Activated CD4-positive, alpha-beta T cell treated with anti-CD3 and anti-CD28 coated beads, Interleukin-2, amount 10 ng/mL, durations not matched to agents 24 days and 14 days (primary cell): Measurements from ENCODE around the gene FAM174B. TPM values are rescaled to one million over a fixed set of nuclear protein-coding genes. Genes with fewer than 3 reads are reported as not detected.

Source experiments
- DNase-seq: peaks from one replicate; pipeline ENCODE4 v3.0.0; 2022
- H3K27ac Mint-ChIP-seq: one replicate; pipeline ENCODE4 v1.8.0; 2022; ENCODE audit warnings: mild to moderate bottlenecking, mixed read lengths
- H3K27me3 Mint-ChIP-seq: one replicate; pipeline ENCODE4 v1.8.0; 2022; ENCODE audit warnings: mixed read lengths
- H3K36me3 Mint-ChIP-seq: one replicate; pipeline ENCODE4 v1.8.0; 2022; ENCODE audit warnings: low read depth, mild to moderate bottlenecking, mixed read lengths
- H3K4me1 Mint-ChIP-seq: one replicate; pipeline ENCODE4 v1.8.0; 2021; ENCODE audit warnings: mixed read lengths
- H3K4me3 Mint-ChIP-seq: one replicate; pipeline ENCODE4 v1.8.0; 2022; ENCODE audit warnings: mild to moderate bottlenecking, moderate library complexity, mixed read lengths
- H3K9me3 Mint-ChIP-seq: one replicate; pipeline ENCODE4 v1.8.0; 2021; ENCODE audit warnings: mixed read lengths
- intact Hi-C: fragments of 100-400 bp; cut with micrococcal nuclease; formaldehyde crosslinking; loops from one replicate; pipeline ENCODE4 v1.15.1; 2023
- total RNA-seq: library from RNA; stranded (reverse); gene quantifications from 2 replicates; pipeline ENCODE4 v1.2.3, GENCODE V29; 2022

The FAM174B gene
- total RNA-seq, 1 donor from 2014 or later: 3.0 TPM

DNA sequence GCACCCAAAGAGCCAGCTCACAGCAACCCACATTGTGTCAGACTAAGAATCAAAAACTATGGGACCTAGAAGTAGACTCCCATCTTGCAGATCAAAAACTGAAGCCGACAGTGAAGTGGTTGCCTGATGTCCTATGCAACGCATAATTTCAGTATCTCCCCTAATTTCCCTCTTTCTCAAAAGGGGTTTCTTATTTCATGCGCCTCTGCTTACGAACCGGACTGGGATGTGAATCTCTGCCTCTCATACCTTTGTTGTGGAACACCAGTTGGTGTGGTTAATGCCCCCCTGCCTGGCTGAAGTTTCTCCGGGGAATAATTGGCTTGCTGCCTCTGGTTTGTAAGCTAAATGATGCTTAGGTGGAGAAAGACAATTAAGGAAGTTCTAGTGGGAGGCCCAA, 514 bp upstream of the FAM174B start:
- H3K36me3 Mint-ChIP-seq: no peaks in the 10 kb centered on the region
- H3K27me3 Mint-ChIP-seq: peaks cover 38% of the 10 kb centered on the region
- peaks cover 4% of the 10 kb centered on the region for H3K4me1 Mint-ChIP-seq
- intact Hi-C loops: no loop called here
- peaks cover 3% of the 10 kb centered on the region for H3K9me3 Mint-ChIP-seq
- no peak for DNase-seq
- H3K4me3 Mint-ChIP-seq: peak overlapping the region; percentile 61
- H3K27ac Mint-ChIP-seq: no peak overlapping the region

DNA sequence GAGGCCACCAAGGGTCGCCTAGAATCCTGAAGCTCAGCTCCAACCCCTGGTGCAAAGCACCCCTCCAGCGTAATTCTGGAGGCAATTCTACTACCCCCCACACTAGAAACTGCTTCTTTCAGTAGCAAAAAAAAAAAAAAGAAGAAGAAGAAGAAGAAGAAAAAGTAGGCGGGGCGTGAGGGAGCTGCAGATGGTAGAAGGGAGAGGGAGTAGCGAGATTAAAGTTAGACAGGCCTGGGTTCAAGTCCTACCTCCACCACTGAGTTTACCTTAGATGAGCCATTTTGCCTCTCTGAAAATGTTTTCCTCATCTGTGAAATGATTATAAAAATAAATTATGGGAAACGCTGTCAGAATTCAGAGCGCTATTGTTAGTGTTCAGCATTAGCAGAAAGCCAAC, 913 bp downstream of the FAM174B start:
- intact Hi-C loops: no loop called here
- Mint-ChIP-seq H3K27me3 (peaks cover 34% of the 10 kb centered on the region), H3K9me3 (peaks cover 3% of the 10 kb centered on the region), H3K36me3 (no peaks in the 10 kb centered on the region), H3K4me1 (peaks cover 4% of the 10 kb centered on the region), H3K27ac (no peak overlapping the region), H3K4me3 (peak overlapping the region; percentile 23)
- DNase-seq: no peak

DNA sequence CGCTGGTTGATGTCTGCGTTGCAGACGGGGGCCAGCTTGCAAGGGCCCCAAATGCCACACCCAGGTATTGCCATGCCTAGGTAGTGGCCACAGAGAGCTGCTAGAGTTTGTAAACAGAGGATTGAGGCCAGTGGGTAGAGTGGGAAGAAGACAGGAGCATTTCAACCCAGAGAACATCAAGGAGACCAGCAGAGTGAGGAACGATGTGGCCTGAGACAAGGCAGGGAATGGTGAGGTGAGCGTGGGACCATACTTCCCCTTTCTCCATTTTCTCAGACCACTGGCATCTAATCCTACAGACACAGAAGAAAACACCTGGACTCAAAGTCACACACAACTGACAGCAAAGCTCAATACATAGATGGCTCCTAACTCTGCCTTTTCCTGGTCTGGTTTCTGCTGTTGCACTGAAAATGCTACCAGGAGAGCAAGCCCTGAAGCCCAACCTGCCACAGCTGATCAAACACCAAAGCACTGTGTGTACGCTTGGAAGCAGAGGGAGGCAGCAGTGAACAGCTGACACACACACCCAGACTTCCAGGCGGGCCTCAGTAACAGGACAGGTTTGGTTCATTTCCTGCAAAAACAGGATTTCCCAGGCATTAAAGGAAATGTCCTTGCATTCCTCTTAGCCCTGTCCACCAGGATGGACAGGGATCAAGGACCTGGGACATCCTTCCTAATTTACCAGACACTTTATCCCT, 1.6 kb downstream of the FAM174B start:
- Mint-ChIP-seq H3K4me3 (no peak overlapping the region), H3K9me3 (peaks cover 3% of the 10 kb centered on the region), H3K27ac (no peak overlapping the region), H3K4me1 (peaks cover 4% of the 10 kb centered on the region), H3K27me3 (peaks cover 33% of the 10 kb centered on the region), H3K36me3 (no peaks in the 10 kb centered on the region)
- intact Hi-C loops: no loop called here
- no peak for DNase-seq

DNA sequence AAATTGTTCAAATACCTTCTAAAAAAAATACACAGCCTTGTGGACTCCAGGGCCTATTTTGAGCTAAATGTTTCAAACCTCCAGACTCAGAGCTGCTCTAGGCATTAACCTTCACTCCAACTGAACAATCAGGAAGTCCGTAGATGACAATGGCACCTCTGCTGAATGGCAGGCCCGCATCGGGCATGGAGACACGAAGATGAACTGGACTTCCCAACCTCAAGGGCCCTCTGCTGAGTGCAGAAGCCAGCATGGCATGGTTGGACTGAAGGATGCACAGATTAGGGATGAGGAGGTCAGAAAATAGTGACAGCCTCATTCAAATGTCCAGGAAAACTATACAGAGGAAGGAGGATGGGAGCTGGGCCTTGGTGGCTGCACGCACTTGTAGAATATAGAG, 2.2 kb downstream of the FAM174B start:
- DNase-seq: no peak
- H3K4me1 Mint-ChIP-seq: peaks cover 4% of the 10 kb centered on the region
- no peak overlapping the region for H3K4me3 Mint-ChIP-seq
- intact Hi-C loops: no loop called here
- H3K36me3 Mint-ChIP-seq: no peaks in the 10 kb centered on the region
- no peak overlapping the region for H3K27ac Mint-ChIP-seq
- peaks cover 3% of the 10 kb centered on the region for H3K9me3 Mint-ChIP-seq
- peaks cover 33% of the 10 kb centered on the region for H3K27me3 Mint-ChIP-seq

DNA sequence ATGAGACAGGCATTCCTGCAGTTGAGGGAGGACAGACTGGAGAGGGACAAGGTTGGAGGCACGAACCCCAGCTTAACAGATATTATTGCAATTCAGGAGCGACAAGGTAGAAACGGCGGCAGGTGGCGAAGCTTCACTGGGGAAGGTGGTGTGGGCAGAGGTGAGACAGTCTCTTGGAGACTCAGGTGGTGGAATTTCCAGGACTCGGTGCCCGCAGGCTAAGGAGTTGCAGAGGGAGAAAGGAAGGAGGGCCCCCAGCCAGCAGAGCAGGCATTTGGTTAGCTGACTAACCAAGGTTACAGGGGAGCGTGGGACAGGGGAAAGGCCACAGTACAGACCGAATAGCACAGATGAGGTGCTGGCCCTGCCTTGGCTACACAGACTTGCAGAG, 3.0 kb downstream of the FAM174B start:
- DNase-seq: no peak
- Mint-ChIP-seq H3K9me3 (peaks cover 3% of the 10 kb centered on the region), H3K27me3 (peaks cover 29% of the 10 kb centered on the region), H3K36me3 (no peaks in the 10 kb centered on the region), H3K27ac (no peak overlapping the region), H3K4me1 (peaks cover 4% of the 10 kb centered on the region), H3K4me3 (no peak overlapping the region)
- intact Hi-C loops: no loop called here

DNA sequence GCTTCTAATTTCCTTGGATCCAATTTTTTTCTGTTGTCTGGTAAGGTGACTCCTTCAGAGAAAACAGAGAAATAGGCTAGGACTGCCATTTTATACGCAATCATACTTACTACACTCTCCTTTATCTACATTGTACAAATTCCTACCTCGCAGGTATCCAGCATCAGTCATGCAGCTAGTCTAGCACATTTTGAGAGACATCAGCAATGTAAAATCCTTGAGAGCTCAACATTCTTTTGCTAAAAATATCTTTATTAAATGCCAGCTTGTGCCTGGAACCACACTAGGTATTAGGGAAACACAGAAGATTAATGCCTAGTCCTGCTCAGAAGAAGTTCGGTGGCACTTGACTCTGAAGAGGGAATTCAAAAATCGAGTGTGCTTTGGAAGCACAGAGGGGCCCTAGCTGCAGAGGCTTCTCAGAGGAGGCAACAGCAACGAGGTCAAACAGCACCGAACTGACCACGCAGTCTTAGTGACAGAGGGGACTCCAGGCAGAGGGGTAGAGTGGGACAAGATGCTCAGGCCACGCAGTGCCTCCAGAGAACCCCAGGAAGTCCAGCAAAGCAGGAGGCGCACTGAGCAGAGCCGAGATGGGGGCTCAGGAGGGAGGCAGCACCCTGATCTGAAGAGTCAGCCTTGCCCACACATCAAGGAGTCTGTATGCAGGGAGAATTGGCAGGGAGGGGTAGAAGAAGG, 3.5 kb downstream of the FAM174B start:
- peaks cover 3% of the 10 kb centered on the region for H3K9me3 Mint-ChIP-seq
- no peaks in the 10 kb centered on the region for H3K36me3 Mint-ChIP-seq
- intact Hi-C loops: no loop called here
- peaks cover 27% of the 10 kb centered on the region for H3K27me3 Mint-ChIP-seq
- DNase-seq: no peak
- H3K4me1 Mint-ChIP-seq: peaks cover 4% of the 10 kb centered on the region
- no peak overlapping the region for H3K4me3 Mint-ChIP-seq
- H3K27ac Mint-ChIP-seq: no peak overlapping the region

DNA sequence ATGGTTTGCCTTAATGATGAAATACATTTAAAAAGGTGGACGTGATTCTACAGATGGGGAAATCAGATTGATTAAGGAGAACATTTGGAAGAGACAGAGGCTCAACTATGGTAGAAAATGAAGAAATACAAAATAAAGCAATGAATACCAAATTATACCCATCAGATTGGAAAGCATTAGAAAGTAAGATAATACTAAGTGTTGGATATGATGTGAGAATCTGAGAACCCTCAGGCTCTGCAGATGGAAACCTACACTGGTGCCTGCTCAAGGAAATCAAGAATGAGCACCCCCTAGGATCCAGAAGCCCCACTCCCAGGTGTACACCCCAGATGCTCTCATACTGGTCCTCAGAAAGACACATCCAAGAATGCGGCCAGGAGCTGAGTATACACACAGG, 4.6 kb downstream of the FAM174B start:
- DNase-seq: no peak
- Mint-ChIP-seq H3K4me1 (peaks cover 1% of the 10 kb centered on the region), H3K27ac (no peak overlapping the region), H3K9me3 (peaks cover under 1% of the 10 kb centered on the region), H3K4me3 (no peak overlapping the region), H3K27me3 (peaks cover 19% of the 10 kb centered on the region), H3K36me3 (no peaks in the 10 kb centered on the region)
- intact Hi-C loops: no loop called here

DNA sequence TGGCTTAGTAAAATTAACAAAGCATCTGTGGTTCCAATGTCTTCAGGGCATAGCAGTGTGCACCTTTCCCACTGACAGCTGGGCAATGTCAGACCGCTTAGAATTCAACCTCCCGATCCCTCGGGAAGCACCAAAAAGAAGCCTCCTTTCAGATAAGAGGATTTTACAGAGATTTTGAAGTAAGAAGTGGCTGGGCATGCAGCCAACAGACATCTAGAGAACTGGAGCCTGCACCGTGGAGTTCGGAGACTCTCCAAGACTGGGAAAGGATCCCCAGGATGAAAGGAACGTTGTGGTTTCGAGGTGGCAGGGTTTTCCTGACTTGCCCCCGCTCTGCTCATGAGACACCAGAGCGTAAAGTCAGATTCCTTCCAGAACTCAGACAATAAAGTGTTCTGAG, 5.3 kb downstream of the FAM174B start:
- intact Hi-C loops: no loop called here
- Mint-ChIP-seq H3K27me3 (peaks cover 17% of the 10 kb centered on the region), H3K4me1 (no peaks in the 10 kb centered on the region), H3K4me3 (no peak overlapping the region), H3K27ac (no peak overlapping the region), H3K9me3 (no peaks in the 10 kb centered on the region), H3K36me3 (no peaks in the 10 kb centered on the region)
- DNase-seq: no peak

DNA sequence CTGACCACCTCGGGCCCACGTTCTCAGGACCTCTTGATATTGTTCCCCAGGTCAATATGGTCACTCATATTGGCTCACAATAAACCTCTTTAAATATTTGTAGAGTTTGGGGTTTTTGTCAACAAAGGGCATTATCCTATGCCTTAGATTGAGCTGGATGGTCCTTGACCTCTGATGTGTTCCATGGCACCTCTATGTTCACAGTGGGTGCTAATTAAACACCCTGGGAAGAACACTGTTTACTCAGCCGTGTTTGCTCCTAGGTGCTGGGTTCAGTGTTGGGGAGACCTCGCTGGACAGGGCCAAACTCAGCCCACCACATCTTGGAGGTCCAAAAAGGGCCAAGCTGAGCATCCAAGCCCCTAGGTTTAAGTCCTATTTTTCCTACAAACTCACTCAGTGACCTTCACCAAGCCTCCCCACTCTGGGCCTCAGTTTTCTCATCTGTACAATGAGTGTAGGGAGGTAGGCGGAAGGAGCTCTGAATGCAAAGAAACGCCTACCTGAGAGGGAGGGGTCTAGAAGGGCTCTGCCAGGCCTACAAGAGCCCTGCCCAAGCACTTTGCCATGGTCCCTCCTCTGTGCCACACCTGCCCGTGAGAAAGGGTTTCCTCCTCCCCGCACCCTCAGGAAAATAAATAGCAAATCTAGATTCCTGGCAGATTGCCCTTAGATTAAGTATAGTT, 7.2 kb downstream of the FAM174B start:
- Mint-ChIP-seq H3K4me3 (no peak overlapping the region), H3K27ac (no peak overlapping the region), H3K9me3 (no peaks in the 10 kb centered on the region), H3K36me3 (no peaks in the 10 kb centered on the region), H3K27me3 (peaks cover 5% of the 10 kb centered on the region), H3K4me1 (no peaks in the 10 kb centered on the region)
- DNase-seq: no peak
- intact Hi-C loops: no loop called here

DNA sequence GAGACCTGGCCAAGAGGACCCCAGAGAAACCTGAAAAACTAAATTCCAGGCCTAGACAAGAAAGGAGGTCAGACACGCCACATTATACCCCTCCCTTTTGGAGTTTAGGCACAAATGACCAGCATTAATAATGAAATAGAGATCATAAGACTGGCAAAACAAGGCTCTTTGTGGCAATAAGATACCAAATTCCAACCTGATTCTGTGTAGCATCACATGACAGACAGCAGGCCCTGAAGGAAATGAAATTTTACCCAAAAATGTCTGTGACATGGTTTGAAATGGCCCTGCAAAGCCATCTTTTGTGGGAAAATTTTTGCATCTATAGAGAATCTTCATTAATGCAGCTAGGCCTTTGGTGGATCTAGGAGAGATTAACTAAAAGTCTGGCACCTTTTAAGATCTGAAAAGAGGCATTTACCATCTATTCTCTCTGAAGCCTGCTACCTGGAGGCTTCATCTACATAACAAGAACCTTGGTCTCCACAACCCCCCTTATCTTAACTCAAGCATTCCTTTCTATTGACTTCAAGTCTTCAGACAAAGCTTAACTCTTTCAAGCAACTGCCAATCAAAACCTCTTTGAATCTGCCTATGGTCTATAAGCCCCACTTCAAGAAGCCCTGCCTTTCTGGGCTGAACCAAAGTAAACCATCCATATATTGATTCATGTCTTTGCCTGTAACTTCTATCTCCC, 8.0 kb downstream of the FAM174B start:
- Mint-ChIP-seq H3K4me1 (no peaks in the 10 kb centered on the region), H3K27me3 (no peaks in the 10 kb centered on the region), H3K36me3 (no peaks in the 10 kb centered on the region), H3K27ac (no peak overlapping the region), H3K4me3 (no peak overlapping the region), H3K9me3 (no peaks in the 10 kb centered on the region)
- no peak for DNase-seq
- intact Hi-C loops: no loop called here

DNA sequence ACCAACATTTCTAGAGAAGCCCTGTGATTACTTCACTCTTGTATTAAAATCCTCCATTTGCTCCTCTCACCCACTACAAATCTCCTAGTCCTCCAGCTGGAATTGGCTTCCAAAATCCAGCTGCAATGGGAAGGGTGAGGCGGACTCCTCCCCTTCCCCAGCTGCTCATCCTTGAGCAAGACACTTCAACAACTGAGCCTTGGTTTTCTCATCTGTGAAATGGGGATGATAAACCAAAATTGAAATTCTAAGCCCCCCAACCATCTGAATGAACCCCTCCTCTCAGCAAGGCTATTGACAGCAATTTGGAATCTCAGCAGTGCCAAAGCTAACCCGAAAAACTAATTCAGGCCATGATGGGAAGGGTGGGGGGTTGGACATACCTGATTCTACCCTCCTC, 9.4 kb downstream of the FAM174B start:
- Mint-ChIP-seq H3K4me3 (no peak overlapping the region), H3K9me3 (no peaks in the 10 kb centered on the region), H3K4me1 (no peaks in the 10 kb centered on the region), H3K27ac (no peak overlapping the region), H3K27me3 (no peaks in the 10 kb centered on the region), H3K36me3 (no peaks in the 10 kb centered on the region)
- intact Hi-C loops: no loop called here
- DNase-seq: no peak

DNA sequence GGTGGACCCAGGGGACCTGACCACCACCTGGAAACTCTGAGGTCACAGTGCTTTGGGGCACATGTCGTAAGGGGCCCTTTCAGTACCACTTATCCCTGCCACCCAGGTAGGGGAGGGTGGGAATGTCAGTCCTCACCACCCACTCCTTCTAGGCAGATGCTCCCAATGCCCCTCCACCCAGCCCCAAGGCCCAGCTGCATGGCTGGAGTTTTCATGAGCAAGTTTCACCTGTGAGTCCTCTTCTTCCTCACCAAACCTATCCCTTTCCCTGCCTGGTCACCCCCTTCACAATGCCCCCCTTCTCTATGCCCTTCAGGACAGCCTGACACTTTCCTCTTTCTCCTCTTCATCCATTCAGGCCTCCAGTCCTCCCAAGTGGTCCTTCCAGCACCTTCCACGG, 9.8 kb downstream of the FAM174B start:
- Mint-ChIP-seq H3K27ac (no peak overlapping the region), H3K36me3 (no peaks in the 10 kb centered on the region), H3K27me3 (no peaks in the 10 kb centered on the region), H3K4me1 (no peaks in the 10 kb centered on the region), H3K9me3 (no peaks in the 10 kb centered on the region), H3K4me3 (no peak overlapping the region)
- no peak for DNase-seq
- intact Hi-C loops: no loop called here

DNA sequence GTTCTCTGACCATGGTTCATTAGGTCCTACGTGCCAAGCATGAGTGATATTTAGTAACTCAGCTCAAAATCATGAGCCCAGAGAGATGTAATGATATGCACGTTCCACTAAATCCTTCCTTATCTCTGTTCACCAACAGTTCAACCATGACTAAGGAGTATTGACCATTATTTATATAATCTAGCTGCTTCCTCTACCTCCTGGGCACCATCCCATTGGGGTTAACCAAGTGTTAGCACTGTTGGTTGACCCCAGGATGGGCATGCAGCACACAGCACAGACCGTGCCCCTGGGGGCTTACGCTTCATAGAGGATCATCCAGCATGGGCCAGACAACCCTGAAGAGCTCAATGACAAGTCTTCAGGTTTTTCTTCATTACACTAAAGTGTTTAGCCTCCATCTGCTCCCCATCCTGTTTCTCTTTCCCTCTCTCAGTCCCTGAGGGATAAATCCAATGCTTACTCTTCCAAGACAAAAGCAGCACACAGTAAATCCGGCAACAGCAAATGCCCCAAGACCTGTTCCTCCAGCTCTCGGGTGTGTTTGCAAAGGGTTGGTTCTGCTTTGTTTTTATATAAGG, 10.4 kb downstream of the FAM174B start:
- Mint-ChIP-seq H3K27me3 (no peaks in the 10 kb centered on the region), H3K27ac (no peak overlapping the region), H3K4me1 (no peaks in the 10 kb centered on the region), H3K36me3 (no peaks in the 10 kb centered on the region), H3K4me3 (no peak overlapping the region), H3K9me3 (no peaks in the 10 kb centered on the region)
- no peak for DNase-seq
- intact Hi-C loops: no loop called here
